HFFc6 (cell line): Measurements from ENCODE around the gene CDH23. TPM values are rescaled to one million over a fixed set of nuclear protein-coding genes. Genes with fewer than 3 reads are reported as not detected.

Source experiments
- DNase-seq: peaks from one replicate; pipeline ENCODE4 v3.0.0-alpha.2; 2018
- H3K27ac Mint-ChIP-seq: 2 replicates; pipeline ENCODE4 v1.8.0; 2020; ENCODE audit warnings: mild to moderate bottlenecking, mixed read lengths
- H3K27me3 Mint-ChIP-seq: 2 replicates; pipeline ENCODE4 v1.8.0; 2021; ENCODE audit warnings: mild to moderate bottlenecking, moderate library complexity, mixed read lengths; ENCODE audit not compliant: insufficient read depth
- H3K36me3 Mint-ChIP-seq: 2 replicates; pipeline ENCODE4 v1.8.0; 2021; ENCODE audit warnings: low read depth, mixed read lengths
- H3K4me1 Mint-ChIP-seq: 2 replicates; pipeline ENCODE4 v1.8.0; 2020; ENCODE audit warnings: low read depth, mixed read lengths
- H3K4me3 Mint-ChIP-seq: 2 replicates; pipeline ENCODE4 v1.8.0; 2020; ENCODE audit warnings: mild to moderate bottlenecking, moderate library complexity, mixed read lengths
- H3K9me3 Mint-ChIP-seq: 2 replicates; pipeline ENCODE4 v1.8.0; 2020; ENCODE audit warnings: mild to moderate bottlenecking, mixed read lengths
- CTCF ChIP-seq: fragments of 200-600 bp; sonication (generic); IDR thresholded peaks from 2 replicates; pipeline ENCODE4 v1.5.0; 2021; ENCODE audit warnings: antibody characterized with exemption, mild to moderate bottlenecking
- total RNA-seq, 6 experiments: library from RNA; stranded (reverse); fragmentation: NEBNext Ultra II Directional; extraction: Animal tissue kit (Norgen Biotek cat#: 25700); gene quantifications; 2 replicates in 1 of 6; 3 replicates in 5 of 6; pipeline ENCODE4 v1.2.3, GENCODE V29; 2021

Gene CDH23
- total RNA-seq, 6 experiments from 2014 or later = 0.02 to 0.11 (median 0.04) TPM; not detected in 2

DNA sequence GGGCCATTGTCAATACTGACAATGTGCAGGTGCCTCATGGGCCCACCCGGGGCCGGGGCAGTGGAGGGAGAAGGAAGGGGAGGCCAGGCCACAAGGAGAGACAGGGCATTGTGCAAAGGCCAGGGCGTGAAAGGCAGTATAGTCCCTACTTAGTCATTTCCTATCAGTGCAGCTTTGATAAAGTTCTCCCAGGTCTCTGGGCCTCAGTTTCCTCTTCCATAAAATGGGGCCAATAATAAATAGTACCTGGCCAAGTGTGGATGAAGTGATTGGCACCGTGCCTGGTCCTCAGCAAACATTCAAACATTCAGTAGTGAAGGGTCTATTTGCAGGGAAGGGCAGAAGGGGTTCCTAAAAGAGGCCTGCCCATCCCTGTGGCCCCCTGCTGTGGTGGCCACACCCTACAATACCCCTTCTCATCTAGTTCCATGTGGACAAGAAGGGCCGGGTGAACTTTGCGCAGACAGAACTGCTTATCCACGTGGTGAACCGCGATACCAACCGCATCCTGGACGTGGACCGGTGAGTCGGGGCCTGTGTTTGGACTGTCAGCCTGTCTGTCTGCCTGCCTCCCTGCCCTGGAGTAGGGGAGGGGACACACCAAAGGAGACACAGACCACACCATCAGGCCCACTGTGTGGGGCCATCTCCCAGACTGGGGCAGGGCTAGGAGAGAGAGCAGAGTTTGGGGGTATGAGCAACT, 413.5 kb downstream of the CDH23 start:
- H3K27ac Mint-ChIP-seq = no peak overlapping the region
- DNase-seq = no peak
- no peaks in the 10 kb centered on the region for H3K9me3 Mint-ChIP-seq
- no peaks in the 10 kb centered on the region for H3K4me1 Mint-ChIP-seq
- no peak overlapping the region for H3K4me3 Mint-ChIP-seq
- H3K27me3 Mint-ChIP-seq = peaks cover 24% of the 10 kb centered on the region
- no peak for TF ChIP-seq CTCF
- H3K36me3 Mint-ChIP-seq = no peaks in the 10 kb centered on the region

- TF ChIP-seq CTCF = no peak
- no peak overlapping the region for H3K27ac Mint-ChIP-seq
- no peak for DNase-seq
- H3K4me3 Mint-ChIP-seq = no peak overlapping the region
- no peaks in the 10 kb centered on the region for H3K9me3 Mint-ChIP-seq
- no peaks in the 10 kb centered on the region for H3K36me3 Mint-ChIP-seq
- H3K4me1 Mint-ChIP-seq = no peaks in the 10 kb centered on the region
- H3K27me3 Mint-ChIP-seq = peaks cover 22% of the 10 kb centered on the region
Observed at GRCh38 chr10:71811351-71811750, 414.6 kb downstream of the CDH23 start.

GRCh38 chr10:71812016-71812912, 415.5 kb downstream of the CDH23 start:
- no peak overlapping the region for H3K4me3 Mint-ChIP-seq
- peak; percentile 4 for DNase-seq
- no peaks in the 10 kb centered on the region for H3K9me3 Mint-ChIP-seq
- TF ChIP-seq CTCF = peak; percentile 86
- H3K4me1 Mint-ChIP-seq = no peaks in the 10 kb centered on the region
- H3K27me3 Mint-ChIP-seq = peaks cover 17% of the 10 kb centered on the region
- H3K27ac Mint-ChIP-seq = no peak overlapping the region
- no peaks in the 10 kb centered on the region for H3K36me3 Mint-ChIP-seq

DNA sequence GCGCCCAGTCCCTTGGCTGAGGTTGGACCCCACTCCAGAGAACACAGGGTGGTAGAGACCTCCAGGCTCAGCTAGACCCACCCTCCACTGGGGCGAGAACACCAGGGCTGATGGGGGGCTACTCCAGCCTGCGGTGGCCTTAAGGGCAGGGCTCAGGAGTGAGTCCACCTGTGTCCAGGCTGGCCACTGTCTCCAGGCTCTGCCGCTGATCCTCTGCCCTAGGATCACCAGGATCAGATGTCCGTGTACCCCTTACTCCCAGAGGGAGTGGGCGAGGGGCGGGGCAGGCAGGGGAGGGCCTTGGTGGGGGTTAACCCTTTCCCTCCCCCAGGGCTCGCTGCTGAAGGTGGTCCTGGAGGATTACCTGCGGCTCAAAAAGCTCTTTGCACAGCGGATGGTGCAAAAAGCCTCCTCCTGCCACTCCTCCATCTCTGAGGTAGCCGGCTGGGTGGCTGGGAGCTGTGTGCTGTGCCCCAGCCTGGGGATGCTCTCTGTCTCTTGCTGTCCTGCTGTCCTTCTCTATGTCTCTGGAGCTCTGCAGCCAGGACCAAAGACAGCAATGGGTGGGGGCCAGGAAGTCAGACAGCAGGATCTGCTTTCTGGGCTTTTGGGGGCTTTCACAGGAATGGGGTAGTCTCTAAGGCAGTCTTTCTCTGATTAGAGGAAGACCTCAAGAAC, 416.3 kb downstream of the CDH23 start:
- Mint-ChIP-seq H3K27ac (no peak overlapping the region), H3K36me3 (peaks cover 2% of the 10 kb centered on the region; the same call in 1 of the 2 replicates), H3K4me3 (no peak overlapping the region), H3K9me3 (no peaks in the 10 kb centered on the region), H3K4me1 (no peaks in the 10 kb centered on the region), H3K27me3 (peaks cover 17% of the 10 kb centered on the region)
- no peak for DNase-seq
- no peak for TF ChIP-seq CTCF

DNA sequence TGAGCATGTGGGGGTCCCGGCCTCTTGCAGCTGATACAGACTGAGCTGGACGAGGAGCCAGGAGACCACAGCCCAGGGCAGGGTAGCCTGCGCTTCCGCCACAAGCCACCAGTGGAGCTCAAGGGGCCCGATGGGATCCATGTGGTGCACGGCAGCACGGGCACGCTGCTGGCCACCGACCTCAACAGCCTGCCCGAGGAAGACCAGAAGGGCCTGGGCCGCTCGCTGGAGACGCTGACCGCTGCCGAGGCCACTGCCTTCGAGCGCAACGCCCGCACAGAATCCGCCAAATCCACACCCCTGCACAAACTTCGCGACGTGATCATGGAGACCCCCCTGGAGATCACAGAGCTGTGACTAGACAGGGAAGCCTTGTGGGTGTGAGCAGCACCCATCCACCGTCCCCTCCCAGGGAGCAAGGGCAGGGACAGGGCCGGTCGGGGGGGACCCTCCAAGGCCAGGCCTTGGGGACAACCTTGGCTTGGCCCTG, 418.2 kb downstream of the CDH23 start:
- no peak; the same call in 1 of the 2 replicates for TF ChIP-seq CTCF
- Mint-ChIP-seq H3K4me3 (no peak overlapping the region), H3K36me3 (peaks cover 7% of the 10 kb centered on the region; the same call in 1 of the 2 replicates), H3K9me3 (no peaks in the 10 kb centered on the region), H3K4me1 (no peaks in the 10 kb centered on the region), H3K27ac (no peak overlapping the region), H3K27me3 (peaks cover 6% of the 10 kb centered on the region; the same call in 1 of the 2 replicates)
- DNase-seq = no peak
